Sigmoid colon (tissue), 7 donors: ENCODE measurements around the gene MEGF11. TPM values are rescaled to one million over a fixed set of nuclear protein-coding genes. Genes with fewer than 3 reads are reported as not detected.

Experiments
- DNase-seq: peaks from one replicate; pipeline ENCODE4 v3.0.0-alpha.2; 2019
- H3K27ac ChIP-seq, 4 donors: fragments of 200-600 bp; sonication (generic); one replicate each; pipeline ENCODE4 v1.5.1; 2016 to 2019; ENCODE audit warnings: mild to moderate bottlenecking in 1 of 4
- H3K27me3 ChIP-seq, 3 donors: fragments of 200-600 bp; sonication (generic); one replicate each; pipeline ENCODE4 v1.5.1; 2019; ENCODE audit warnings: mild to moderate bottlenecking in 1 of 3
- H3K36me3 ChIP-seq, 4 donors: fragments of 200-600 bp; sonication (generic); one replicate each; pipeline ENCODE4 v1.5.1; 2016 to 2019
- H3K4me1 ChIP-seq, 4 donors: fragments of 200-600 bp; sonication (generic); one replicate each; pipeline ENCODE4 v1.5.1; 2017 to 2019
- H3K4me3 ChIP-seq, 4 donors: fragments of 200-600 bp; sonication (generic); one replicate each; pipeline ENCODE4 v1.5.1; 2017 to 2019; ENCODE audit warnings: mild to moderate bottlenecking in 2 of 4, moderate library complexity in 1 of 4
- H3K9me3 ChIP-seq, 4 donors: fragments of 200-600 bp in 3 of 4; sonication (generic) in 3 of 4; one replicate each; pipeline versions ENCODE4 v1.5.1 to v1.6.1; 2013 to 2019
- CTCF ChIP-seq, 4 experiments: fragments of 450-650 bp in 3 of 4; fragments of 200-600 bp in 1 of 4; IDR thresholded peaks; one replicate each; pipeline ENCODE4 v1.5.1; 2016 to 2019; ENCODE audit warnings: antibody characterized with exemption in 4 of 4, mild to moderate bottlenecking in 3 of 4, moderate library complexity in 2 of 4
- EP300 ChIP-seq, 4 donors: sonication (generic); formaldehyde crosslinking; IDR thresholded peaks; one replicate each; pipeline ENCODE4 v1.6.1; 2017; ENCODE audit warnings: antibody characterized with exemption in 4 of 4
- POLR2A ChIP-seq, 2 donors: fragments of 450-650 bp; IDR thresholded peaks; one replicate each; pipeline ENCODE4 v1.6.1; 2016; ENCODE audit warnings: antibody characterized with exemption in 2 of 2, mild to moderate bottlenecking in 2 of 2, moderate library complexity in 2 of 2
- POLR2AphosphoS5 ChIP-seq, 4 donors: sonication (generic); formaldehyde crosslinking; IDR thresholded peaks; one replicate each; pipeline ENCODE4 v1.6.1; 2017; ENCODE audit warnings: antibody characterized with exemption in 4 of 4
- WGBS, 2 donors: extraction: QIAGEN DNeasy Blood & Tissue Kit; methylation state at CpG; one replicate each; pipeline ENCODE4 v1.1.7; 2013; 5-methylcytosine and 5-hydroxymethylcytosine counted together
- intact Hi-C: fragments of 100-400 bp; cut with DNase I; formaldehyde crosslinking; loops from one replicate; pipeline ENCODE4 v1.15.1; 2023
- polyA plus RNA-seq, 3 donors: library from polyadenylated mRNA; stranded (reverse); fragments of 200-250 nt; gene quantifications; one replicate each; pipeline ENCODE4 v1.2.3, GENCODE V29; 2013
- total RNA-seq, 4 donors: library from RNA; depleted of rRNA; stranded (reverse); fragments of >200 nt; gene quantifications; one replicate each; pipeline ENCODE4 v1.1.0, GENCODE V29; 2016
- donor health status: healthy with polysubstance abuse.
- donor health status: Bipolar disorder and iron deficiency.
- donor health status: healthy.

Gene MEGF11
- total and polyA plus RNA-seq, 7 donors = 0.04 TPM; not detected in 6

GRCh38 chr15:66210684-66211083, 42.9 kb downstream of the MEGF11 start:
- TF ChIP-seq POLR2AphosphoS5 (IDR thresholded peaks at IDR 0.05) (no peak), CTCF (IDR thresholded peaks at IDR 0.05) (no peak), EP300 (IDR thresholded peaks at IDR 0.05) (no peak), POLR2A (IDR thresholded peaks at IDR 0.05) (no peak)
- no peak overlapping the region for H3K27ac ChIP-seq
- no peak for DNase-seq
- 91 to 92% methylated on average over 4 of the region's 4 CpGs for WGBS, 2 donors
- H3K27me3 ChIP-seq = no peaks in the 10 kb centered on the region
- H3K9me3 ChIP-seq = no peaks in the 10 kb centered on the region
- no peak overlapping the region for H3K4me3 ChIP-seq
- intact Hi-C loops = no loop called here
- no peaks in the 10 kb centered on the region for H3K36me3 ChIP-seq
- H3K4me1 ChIP-seq = no peaks in the 10 kb centered on the region

GRCh38 chr15:66198757-66199156, 54.8 kb downstream of the MEGF11 start:
- no peak for TF ChIP-seq POLR2A (IDR thresholded peaks at IDR 0.05)
- no peak for TF ChIP-seq POLR2AphosphoS5 (IDR thresholded peaks at IDR 0.05)
- TF ChIP-seq EP300 (IDR thresholded peaks at IDR 0.05) = no peak
- no peak for TF ChIP-seq CTCF (IDR thresholded peaks at IDR 0.05)
- Histone ChIP-seq H3K27ac (no peak overlapping the region), H3K4me3 (no peak overlapping the region), H3K36me3 (no peaks in the 10 kb centered on the region), H3K4me1 (no peaks in the 10 kb centered on the region), H3K27me3 (peaks cover 0 to 4% (median 0%) of the 10 kb centered on the region in 3 donors), H3K9me3 (no peaks in the 10 kb centered on the region)
- intact Hi-C loops = no loop called here
- no peak for DNase-seq
- 86 to 92% methylated on average over 2 of the region's 2 CpGs for WGBS, 2 donors

- peaks cover 0 to 8% (median 0%) of the 10 kb centered on the region in 3 donors for H3K27me3 ChIP-seq
- H3K27ac ChIP-seq = no peak overlapping the region
- WGBS, 2 donors = 14 to 40% methylated on average over 2 of the region's 2 CpGs
- H3K9me3 ChIP-seq = no peaks in the 10 kb centered on the region
- no peaks in the 10 kb centered on the region for H3K36me3 ChIP-seq
- intact Hi-C loops = no loop called here
- no peaks in the 10 kb centered on the region for H3K4me1 ChIP-seq
- DNase-seq = no peak
- TF ChIP-seq POLR2A (IDR thresholded peaks at IDR 0.05) (no peak), POLR2AphosphoS5 (IDR thresholded peaks at IDR 0.05) (no peak), CTCF (IDR thresholded peaks at IDR 0.05) (no peak), EP300 (IDR thresholded peaks at IDR 0.05) (no peak)
- no peak overlapping the region for H3K4me3 ChIP-seq
These were observed 56.9 kb downstream of the MEGF11 start for GRCh38 chr15:66196602-66197001.

- H3K4me3 ChIP-seq = no peak overlapping the region
- WGBS, 2 donors = 86% methylated on average over 10 of the region's 10 CpGs
- no peaks in the 10 kb centered on the region for H3K36me3 ChIP-seq
- H3K4me1 ChIP-seq = no peaks in the 10 kb centered on the region
- DNase-seq = no peak
- intact Hi-C loops = no loop called here
- H3K27ac ChIP-seq = no peak overlapping the region
- H3K27me3 ChIP-seq = peaks cover 0 to 8% (median 0%) of the 10 kb centered on the region in 3 donors
- H3K9me3 ChIP-seq = no peaks in the 10 kb centered on the region
- TF ChIP-seq POLR2AphosphoS5 (IDR thresholded peaks at IDR 0.05) = no peak
- no peak for TF ChIP-seq POLR2A (IDR thresholded peaks at IDR 0.05)
- TF ChIP-seq EP300 (IDR thresholded peaks at IDR 0.05) = no peak
- TF ChIP-seq CTCF (IDR thresholded peaks at IDR 0.05) = no peak
These were observed 57.8 kb downstream of the MEGF11 start for GRCh38 chr15:66195621-66196230.

GRCh38 chr15:66193066-66193465, 60.5 kb downstream of the MEGF11 start:
- intact Hi-C loops = no loop called here
- TF ChIP-seq EP300 (IDR thresholded peaks at IDR 0.05) (no peak), POLR2A (IDR thresholded peaks at IDR 0.05) (no peak), CTCF (IDR thresholded peaks at IDR 0.05) (no peak), POLR2AphosphoS5 (IDR thresholded peaks at IDR 0.05) (no peak)
- Histone ChIP-seq H3K27ac (no peak overlapping the region), H3K27me3 (peaks cover 0 to 11% (median 0%) of the 10 kb centered on the region in 3 donors), H3K4me1 (no peaks in the 10 kb centered on the region), H3K9me3 (no peaks in the 10 kb centered on the region), H3K4me3 (no peak overlapping the region), H3K36me3 (no peaks in the 10 kb centered on the region)
- 89 to 92% methylated on average over 3 of the region's 3 CpGs for WGBS, 2 donors
- DNase-seq = no peak
